HFFc6 (cell line): Measurements from ENCODE around the gene RBM22. TPM values are rescaled to one million over a fixed set of nuclear protein-coding genes. Genes with fewer than 3 reads are reported as not detected.
A peak's percentile ranks its signal among the peaks of the same experiment; 100 is the strongest.

Experiments
- DNase-seq: peaks from one replicate; pipeline ENCODE4 v3.0.0-alpha.2; 2018
- H3K27ac Mint-ChIP-seq: 2 replicates; pipeline ENCODE4 v1.8.0; 2020; ENCODE audit warnings: mild to moderate bottlenecking, mixed read lengths
- H3K27me3 Mint-ChIP-seq: 2 replicates; pipeline ENCODE4 v1.8.0; 2021; ENCODE audit warnings: mild to moderate bottlenecking, moderate library complexity, mixed read lengths; ENCODE audit not compliant: insufficient read depth
- H3K36me3 Mint-ChIP-seq: 2 replicates; pipeline ENCODE4 v1.8.0; 2021; ENCODE audit warnings: low read depth, mixed read lengths
- H3K4me1 Mint-ChIP-seq: 2 replicates; pipeline ENCODE4 v1.8.0; 2020; ENCODE audit warnings: low read depth, mixed read lengths
- H3K4me3 Mint-ChIP-seq: 2 replicates; pipeline ENCODE4 v1.8.0; 2020; ENCODE audit warnings: mild to moderate bottlenecking, moderate library complexity, mixed read lengths
- H3K9me3 Mint-ChIP-seq: 2 replicates; pipeline ENCODE4 v1.8.0; 2020; ENCODE audit warnings: mild to moderate bottlenecking, mixed read lengths
- total RNA-seq, 6 experiments: library from RNA; stranded (reverse); fragmentation: NEBNext Ultra II Directional; extraction: Animal tissue kit (Norgen Biotek cat#: 25700); gene quantifications; 2 replicates in 1 of 6; 3 replicates in 5 of 6; pipeline ENCODE4 v1.2.3, GENCODE V29; 2021
- TF ChIP-seq, protein P1 (sequence below): fragments of 200-600 bp; sonication (generic); IDR thresholded peaks from 2 replicates; pipeline ENCODE4 v1.5.0; 2021; ENCODE audit warnings: antibody characterized with exemption, mild to moderate bottlenecking

The RBM22 gene
- total RNA-seq, 6 experiments from 2014 or later: 32.6 to 40.2 (median 35.4) TPM

DNA sequence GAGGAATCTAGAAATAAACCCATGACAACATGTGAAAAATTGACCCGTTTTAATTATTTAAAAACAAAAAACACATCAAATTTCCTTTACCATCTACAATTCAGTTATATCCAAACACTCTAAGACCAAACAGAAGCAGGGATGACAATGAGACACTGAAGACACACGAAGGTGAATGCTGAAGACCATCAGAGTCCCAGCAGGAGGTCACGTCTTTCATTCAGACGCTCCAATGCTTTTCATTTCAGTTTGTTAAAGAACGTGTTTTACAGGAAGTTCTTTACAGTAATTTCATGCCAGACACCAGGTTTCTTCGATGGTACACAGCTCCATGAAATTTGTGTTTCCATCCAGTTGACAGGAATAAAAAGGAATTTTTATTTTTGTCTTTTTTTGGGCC, 10.1 kb downstream of the RBM22 start:
- H3K36me3 Mint-ChIP-seq: peaks cover 47% of the 10 kb centered on the region
- peaks cover 13% of the 10 kb centered on the region for H3K4me1 Mint-ChIP-seq
- H3K27me3 Mint-ChIP-seq: no peaks in the 10 kb centered on the region
- H3K27ac Mint-ChIP-seq: no peak overlapping the region
- H3K4me3 Mint-ChIP-seq: no peak overlapping the region
- DNase-seq: no peak
- H3K9me3 Mint-ChIP-seq: no peaks in the 10 kb centered on the region
- TF ChIP-seq, protein P1, sequence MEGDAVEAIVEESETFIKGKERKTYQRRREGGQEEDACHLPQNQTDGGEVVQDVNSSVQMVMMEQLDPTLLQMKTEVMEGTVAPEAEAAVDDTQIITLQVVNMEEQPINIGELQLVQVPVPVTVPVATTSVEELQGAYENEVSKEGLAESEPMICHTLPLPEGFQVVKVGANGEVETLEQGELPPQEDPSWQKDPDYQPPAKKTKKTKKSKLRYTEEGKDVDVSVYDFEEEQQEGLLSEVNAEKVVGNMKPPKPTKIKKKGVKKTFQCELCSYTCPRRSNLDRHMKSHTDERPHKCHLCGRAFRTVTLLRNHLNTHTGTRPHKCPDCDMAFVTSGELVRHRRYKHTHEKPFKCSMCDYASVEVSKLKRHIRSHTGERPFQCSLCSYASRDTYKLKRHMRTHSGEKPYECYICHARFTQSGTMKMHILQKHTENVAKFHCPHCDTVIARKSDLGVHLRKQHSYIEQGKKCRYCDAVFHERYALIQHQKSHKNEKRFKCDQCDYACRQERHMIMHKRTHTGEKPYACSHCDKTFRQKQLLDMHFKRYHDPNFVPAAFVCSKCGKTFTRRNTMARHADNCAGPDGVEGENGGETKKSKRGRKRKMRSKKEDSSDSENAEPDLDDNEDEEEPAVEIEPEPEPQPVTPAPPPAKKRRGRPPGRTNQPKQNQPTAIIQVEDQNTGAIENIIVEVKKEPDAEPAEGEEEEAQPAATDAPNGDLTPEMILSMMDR: no peak

DNA sequence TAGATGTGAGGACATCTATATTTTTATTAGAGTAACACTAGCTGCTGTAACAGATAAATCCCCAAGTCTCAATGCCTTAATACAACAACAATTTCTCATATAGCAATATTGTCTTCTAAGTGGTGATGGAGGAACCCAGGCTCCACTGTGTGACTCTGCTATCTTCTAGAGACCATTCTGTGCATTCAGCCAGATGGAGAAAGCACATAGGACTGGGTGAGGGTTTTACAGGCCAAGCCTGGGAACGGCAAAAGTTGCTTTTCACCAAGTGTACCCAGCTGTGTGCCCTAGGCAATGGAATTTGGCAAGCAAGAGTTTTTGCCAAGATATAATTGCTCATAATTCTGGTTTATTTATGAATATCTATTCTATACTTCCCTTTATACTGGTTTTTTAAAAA, 11.7 kb downstream of the RBM22 start:
- Mint-ChIP-seq H3K27me3 (no peaks in the 10 kb centered on the region), H3K4me3 (no peak overlapping the region), H3K9me3 (no peaks in the 10 kb centered on the region), H3K27ac (no peak overlapping the region), H3K4me1 (peaks cover under 1% of the 10 kb centered on the region; the same call in 1 of the 2 replicates), H3K36me3 (peaks cover 31% of the 10 kb centered on the region)
- no peak for DNase-seq
- TF ChIP-seq, protein P1: no peak

DNA sequence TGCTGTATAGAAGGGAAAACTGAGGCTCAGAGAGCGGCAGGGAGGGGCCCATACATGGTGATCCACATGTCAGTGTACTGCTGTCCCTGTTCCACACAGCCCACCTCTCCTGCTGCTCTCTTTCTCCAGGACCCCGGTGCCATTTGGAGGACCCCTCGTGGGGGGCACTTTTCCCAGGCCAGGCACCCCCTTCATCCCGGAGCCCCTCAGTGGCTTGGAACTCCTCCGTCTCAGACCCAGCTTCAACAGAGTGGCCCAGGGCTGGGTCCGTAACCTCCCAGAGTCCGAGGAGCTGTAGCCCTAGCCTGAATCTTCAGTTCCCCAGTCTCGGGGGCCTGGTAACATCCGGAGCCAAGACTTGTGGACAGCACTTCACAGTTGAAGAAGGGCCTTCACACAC, 24.3 kb downstream of the RBM22 start:
- TF ChIP-seq, protein P1: no peak
- DNase-seq: no peak
- Mint-ChIP-seq H3K4me3 (no peak overlapping the region), H3K4me1 (peaks cover 27% of the 10 kb centered on the region), H3K9me3 (no peaks in the 10 kb centered on the region), H3K27ac (no peak overlapping the region), H3K36me3 (no peaks in the 10 kb centered on the region), H3K27me3 (peaks cover 3% of the 10 kb centered on the region)

DNA sequence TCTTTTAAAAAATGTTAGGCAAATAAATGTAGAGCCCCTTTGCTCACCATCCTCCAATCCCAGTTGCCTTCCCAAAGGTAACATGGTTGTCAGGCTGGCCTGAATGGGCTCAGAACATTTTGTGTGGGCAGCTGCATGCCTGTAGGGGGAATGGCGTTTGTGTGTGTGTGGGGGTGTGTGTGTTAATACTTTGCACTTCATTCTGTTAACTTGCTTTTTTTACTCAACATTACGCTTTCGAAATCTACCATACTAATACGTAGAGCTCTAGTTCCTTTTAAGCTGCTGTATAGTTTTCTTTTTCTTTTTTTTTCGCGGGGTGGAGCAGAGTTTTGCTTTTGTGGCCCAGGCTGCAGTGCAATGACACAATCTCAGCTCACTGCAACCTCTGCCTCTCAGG, 25.8 kb downstream of the RBM22 start:
- Mint-ChIP-seq H3K4me3 (no peak overlapping the region), H3K27ac (no peak overlapping the region), H3K27me3 (peaks cover 8% of the 10 kb centered on the region), H3K4me1 (peaks cover 22% of the 10 kb centered on the region), H3K9me3 (no peaks in the 10 kb centered on the region), H3K36me3 (no peaks in the 10 kb centered on the region)
- DNase-seq: no peak
- TF ChIP-seq, protein P1: no peak

DNA sequence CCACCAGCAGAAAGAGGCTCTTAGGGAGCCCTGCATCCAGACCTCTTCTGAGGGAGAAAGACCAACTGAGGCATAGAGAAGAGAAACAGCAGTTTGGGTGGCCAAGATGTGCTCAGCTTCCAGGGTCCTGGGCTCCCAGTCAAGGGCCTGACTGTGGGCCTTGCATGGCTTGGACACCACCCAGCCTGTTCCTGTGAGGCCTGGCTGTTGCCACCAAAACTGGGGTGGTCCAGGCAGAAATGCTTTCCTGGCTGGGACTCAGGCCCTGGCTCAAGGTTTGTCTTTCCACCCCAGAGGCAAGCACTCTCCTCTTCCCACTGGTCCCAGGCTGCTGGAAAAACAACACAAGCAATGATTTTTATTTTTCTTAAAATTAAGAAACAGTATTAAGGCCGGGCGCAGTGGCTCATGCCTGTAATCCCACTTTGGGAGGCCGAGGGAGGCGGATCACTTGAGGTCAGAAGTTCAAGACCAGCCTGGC, 26.5 kb downstream of the RBM22 start:
- Mint-ChIP-seq H3K4me1 (peaks cover 22% of the 10 kb centered on the region), H3K27ac (peak overlapping the region; percentile 84), H3K4me3 (no peak overlapping the region), H3K9me3 (no peaks in the 10 kb centered on the region), H3K27me3 (peaks cover 8% of the 10 kb centered on the region), H3K36me3 (no peaks in the 10 kb centered on the region)
- TF ChIP-seq, protein P1: no peak
- DNase-seq: no peak

DNA sequence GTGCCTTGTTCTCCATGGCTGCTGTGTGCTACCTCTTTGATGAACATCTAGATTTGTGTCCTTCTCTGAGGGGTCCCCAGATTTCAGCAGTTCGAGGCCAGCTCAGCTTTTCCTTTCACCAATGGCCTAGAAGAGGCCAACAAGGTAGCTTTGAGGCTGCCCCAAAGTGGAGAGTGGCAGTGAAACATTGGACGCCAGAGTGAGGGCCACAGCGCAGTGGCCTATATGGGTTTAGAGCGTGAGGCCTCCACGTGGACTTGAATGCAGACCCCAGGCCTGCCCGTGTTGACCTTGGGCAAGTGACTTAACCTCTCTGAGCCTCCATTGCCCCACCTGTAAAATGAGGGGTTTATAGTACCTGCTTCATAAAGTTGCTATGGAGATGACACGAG, 28.0 kb downstream of the RBM22 start:
- no peak overlapping the region for H3K27ac Mint-ChIP-seq
- H3K4me3 Mint-ChIP-seq: peak overlapping the region; percentile 63; the same call in 1 of the 2 replicates
- TF ChIP-seq, protein P1: no peak
- DNase-seq: no peak
- H3K4me1 Mint-ChIP-seq: peaks cover 22% of the 10 kb centered on the region
- H3K36me3 Mint-ChIP-seq: no peaks in the 10 kb centered on the region
- H3K9me3 Mint-ChIP-seq: no peaks in the 10 kb centered on the region
- H3K27me3 Mint-ChIP-seq: peaks cover 5% of the 10 kb centered on the region
